CD4-positive, alpha-beta T cell treated with Interferon alpha-2 for 1 hour (primary cell): ENCODE measurements around the gene RNASE13.
A peak's percentile ranks its signal among the peaks of the same experiment; 100 is the strongest.
"Not testable (repeated sequence)": the region's sequence is repeated elsewhere in the genome, so short reads cannot be mapped to it uniquely, and the experiment has no call there.

Experiments used
- DNase-seq, 2 donors: peaks; one replicate each; pipeline ENCODE4 v3.0.0-alpha.2; 2020 to 2022

The RNASE13 gene

DNA sequence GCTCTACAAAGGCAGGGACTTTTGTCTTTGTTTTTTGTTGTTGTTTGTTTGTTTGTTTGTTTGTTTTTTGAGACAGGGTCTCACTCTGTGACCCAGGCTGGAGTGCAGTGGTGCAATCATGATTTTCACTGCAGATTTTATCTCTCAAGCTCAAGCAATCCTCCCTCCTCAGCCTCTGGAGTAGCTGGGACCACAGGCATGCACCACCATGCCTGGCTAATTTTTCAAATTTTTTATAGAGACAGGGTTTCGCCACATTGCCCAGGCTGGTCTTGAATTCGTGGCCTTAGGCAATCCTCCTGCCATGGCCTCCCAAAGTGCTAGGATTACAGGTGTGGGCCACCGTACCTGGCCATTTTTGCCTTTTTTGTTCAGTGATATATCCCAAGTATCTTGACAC lies 6.3 kb upstream of the RNASE13 start:
- DNase-seq, result not testable (repeated sequence)

DNA sequence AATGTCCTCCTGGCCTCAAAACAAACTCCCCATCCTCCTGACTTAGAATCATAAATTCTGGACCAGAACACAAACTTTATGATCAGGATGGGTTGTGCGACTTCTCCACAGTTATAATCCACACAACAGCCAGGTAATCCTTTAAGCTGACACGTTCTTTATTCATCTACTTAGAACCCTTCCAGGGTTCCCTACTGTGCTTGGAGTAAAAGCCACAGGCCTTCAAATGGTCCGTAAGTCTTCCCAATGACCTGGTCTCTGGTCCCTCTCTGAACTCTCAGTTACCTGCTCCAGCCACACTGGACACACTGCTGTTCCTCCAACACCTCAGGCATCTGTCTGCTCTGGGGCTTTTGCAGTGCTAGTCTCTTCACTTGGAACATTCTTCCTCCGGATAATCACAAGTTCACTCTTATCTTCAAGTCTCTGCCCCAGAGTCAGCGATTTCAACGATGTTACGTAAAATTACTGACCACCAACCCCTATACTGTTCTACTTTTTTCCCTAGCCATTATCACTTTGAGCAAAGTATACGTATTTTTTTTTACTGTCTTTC lies 5.8 kb upstream of the RNASE13 start:
- no peak for DNase-seq

DNA sequence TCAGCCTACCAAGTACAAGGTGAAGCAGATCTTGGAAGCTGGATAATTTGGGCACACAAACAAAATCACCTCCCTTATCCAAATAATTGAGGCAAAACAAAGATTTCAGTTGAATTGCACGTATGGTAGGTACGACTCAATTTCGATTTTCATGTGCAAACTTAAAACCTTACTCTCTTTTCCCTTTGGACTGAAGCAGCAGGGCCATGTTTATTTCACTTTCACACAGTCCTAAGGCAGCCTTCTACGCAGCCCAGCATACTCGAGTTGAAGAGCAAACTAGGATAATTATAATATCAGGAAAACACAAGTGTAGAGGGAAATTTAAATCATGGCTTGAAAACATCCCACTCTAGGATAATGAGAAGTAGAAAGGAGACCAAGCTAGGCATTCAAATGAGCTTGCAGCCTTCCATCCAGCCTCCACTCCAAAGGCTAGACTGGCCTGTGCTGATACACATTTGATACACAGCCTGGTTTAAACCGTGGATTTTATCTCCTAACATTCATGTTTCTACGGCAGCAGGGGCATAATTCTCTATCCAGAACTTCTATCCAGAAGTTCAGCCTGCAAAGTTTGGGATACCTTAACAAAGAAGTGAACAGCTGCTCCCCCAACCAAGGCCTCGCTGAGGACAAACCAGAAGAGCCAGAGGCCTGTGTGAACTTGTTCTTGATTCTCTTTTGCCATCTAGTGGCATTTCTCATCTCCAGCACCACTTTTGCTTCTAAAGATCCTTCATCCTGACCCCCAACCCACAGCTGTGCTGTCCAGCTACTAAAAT lies 5.2 kb upstream of the RNASE13 start:
- DNase-seq, result peak in 1 of 2 donors; percentile 64

DNA sequence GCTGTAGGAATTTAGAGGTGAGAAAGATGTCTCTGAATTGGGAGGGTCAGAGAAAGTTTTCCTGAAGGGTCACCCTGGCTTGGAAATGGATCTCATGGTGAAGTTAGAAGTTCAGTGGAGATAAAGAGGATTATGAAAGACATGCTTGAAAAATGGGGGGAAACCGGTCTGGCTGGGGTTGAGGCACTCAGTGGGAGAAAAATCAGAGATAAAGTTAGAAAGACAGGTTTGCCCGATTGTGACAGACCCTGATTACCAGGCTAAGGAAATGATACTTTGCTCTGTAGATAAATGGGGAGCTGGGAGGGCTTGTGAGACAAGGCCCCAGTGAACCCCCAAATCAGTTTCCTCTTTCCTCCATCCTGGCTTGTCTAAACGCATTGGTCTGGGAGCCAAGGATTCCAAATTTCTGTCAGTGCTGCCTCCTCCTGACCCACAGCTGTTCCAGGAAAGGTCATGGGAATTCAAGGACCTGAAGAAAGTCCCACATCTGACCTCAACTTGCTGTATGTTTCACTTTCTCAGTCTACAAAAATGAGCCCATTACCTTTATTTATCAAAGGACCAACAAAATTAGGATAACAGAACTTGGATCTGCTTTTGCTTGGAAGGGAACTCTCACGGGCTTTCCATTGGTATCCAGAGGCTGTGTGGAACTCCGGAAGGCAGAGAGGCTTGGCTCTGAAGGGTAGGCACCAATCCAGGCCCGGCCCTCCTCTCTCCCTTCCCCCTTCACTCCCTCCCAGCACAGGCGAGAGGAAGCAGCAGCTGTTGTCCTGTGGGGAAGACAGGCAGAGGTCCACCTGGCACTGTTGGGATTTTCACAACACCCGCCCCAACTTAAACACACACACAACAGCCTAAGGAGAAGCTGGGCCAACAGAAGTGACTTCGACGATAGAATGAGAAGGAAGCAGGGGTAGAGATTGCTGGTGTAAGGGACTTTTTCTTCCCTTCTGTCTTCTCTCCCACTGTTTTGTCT lies 4.1 kb upstream of the RNASE13 start:
- DNase-seq, result no peak

DNA sequence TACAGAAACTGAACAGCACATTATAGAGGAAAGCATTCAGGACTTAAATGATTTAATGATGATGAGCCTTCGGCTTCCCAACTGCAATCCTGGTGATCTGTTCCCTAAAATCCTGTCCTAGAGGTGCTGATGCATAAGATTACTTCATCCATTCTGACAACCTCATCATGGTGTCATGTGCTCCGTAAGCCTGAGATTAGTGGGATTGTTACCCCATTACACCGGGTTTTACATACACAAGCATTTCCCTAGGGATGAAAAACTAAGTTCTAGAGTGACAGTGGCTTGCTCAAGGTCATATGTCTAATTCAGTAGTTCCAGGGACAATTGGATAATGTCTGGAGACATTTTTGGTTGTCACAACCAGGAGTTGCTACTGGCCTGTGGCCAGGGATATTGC lies 2.5 kb upstream of the RNASE13 start:
- no peak for DNase-seq

DNA sequence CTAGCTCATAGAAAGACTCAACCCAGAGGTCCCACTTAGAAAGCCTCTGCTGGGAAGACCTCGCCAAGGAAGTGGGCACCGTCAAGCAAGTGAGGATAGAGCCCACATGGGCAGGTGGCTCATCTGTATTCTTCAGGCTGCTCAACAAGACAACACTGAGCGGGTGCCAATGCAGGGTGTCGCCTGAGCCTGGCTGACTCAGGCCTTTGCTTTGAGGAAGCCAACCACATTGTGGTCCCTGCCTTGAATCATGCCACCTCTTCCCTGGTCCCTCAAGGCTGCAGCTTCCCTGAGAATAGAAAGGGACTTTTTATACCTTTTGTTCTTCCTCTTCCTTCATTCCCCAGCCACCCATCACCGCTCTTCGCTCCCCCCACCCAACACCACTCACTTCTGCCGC lies 2.1 kb upstream of the RNASE13 start:
- no peak for DNase-seq

DNA sequence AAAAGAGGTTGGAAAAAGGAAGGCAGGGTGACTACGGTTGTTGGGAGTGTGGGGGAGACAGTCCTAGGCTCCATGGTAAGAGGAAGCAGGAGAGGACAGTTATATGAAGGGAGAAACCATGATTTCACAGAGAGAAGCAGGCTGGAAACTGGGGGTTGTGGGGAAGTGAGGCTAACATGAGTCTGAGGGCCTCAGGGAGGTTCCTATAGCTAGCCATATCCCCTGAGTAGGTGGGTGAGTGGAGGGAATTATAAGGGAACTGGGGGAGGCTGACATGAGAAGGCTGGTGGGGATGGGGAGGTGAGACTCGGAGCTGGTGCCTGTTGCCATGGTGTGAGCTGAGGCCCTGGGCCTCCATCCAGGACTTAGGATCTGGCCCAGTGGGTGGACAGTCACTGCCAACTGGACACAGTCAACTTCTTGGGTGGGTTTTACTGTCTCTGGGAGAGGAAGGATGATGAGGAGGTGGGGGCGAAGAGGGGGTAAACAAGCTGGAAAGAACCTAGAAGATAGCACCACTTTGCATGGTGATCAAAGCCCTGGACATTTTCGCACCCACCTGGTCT lies 1.4 kb downstream of the RNASE13 start:
- DNase-seq, result no peak

DNA sequence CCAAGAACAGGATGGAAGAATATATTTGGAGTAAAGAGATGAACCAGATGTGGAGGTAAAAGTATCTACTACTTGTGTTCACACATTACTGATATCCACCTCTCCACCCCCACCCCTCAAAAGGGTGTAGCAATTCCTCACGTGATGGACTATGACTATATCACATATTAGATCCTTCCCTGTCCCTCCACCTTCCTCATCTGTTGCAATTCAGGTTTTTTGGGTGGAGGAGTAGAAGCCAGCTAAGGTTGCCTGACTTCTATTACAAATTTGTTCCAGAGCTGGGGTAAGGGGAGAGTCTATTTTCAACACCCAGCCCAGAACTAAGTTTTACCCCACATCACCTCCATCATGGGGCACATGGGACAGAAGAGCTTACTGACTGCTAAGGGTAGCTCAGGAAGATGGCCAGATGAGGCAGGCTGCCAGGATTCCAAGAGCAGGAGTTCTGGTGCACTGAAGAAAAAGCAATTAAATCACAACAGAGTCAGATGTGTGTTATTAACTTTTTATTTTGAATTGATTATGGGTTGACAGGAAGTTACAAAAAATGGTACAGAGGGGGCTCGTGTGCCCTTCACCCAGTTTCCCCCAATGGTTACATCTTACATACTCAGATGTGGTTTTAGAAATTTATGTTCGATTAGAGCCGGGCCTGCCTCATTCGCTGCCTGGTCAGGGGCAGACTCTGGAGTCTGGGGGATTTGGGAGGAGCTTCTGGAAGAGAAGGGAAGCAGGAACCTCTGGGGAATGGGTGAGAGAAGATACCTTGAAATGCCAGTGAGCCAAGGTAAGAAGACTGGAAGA lies 2.1 kb downstream of the RNASE13 start:
- no peak for DNase-seq

DNA sequence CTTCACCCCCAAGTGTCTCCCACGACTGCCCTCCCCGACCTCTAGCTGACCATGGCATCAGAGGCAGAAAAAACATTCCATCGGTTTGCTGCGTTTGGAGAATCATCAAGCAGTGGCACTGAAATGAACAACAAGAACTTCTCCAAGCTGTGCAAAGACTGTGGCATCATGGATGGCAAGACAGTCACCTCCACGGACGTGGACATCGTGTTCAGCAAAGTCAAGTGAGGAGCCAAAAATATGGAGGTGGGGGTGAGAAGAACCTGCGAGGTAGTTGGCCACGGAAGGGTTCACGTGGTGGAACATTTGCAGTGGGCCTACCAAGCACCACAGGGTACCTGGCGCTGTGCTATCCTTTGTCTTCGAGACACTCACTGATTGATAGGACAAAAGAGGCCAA lies 4.1 kb downstream of the RNASE13 start:
- no peak for DNase-seq

DNA sequence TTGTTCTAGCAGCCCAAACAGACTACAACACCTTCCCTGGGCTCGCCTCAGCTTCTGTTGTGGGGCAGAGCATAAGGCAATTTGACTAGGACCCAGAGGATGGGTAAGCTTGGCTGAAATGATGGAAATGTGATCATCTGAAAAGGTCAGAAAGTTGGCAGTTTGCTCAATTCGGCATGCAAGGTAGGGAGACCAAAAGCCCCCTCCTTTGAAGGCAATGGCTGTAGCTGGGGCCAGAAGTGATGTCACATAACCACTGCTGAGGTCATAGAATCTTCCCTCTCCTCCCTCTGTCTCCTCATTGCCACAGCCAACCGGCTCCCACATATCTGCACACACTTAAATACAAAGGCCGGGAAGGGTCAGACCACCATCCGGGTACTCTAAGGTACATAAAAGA lies 4.7 kb downstream of the RNASE13 start, which contains the start of gene TPPP2:
TSS of gene TPPP2 (plus strand) at position 301 of the 400 bp plus-strand sequence. CDS start 365 bp downstream, outside the sequence.
- DNase-seq, result no peak

DNA sequence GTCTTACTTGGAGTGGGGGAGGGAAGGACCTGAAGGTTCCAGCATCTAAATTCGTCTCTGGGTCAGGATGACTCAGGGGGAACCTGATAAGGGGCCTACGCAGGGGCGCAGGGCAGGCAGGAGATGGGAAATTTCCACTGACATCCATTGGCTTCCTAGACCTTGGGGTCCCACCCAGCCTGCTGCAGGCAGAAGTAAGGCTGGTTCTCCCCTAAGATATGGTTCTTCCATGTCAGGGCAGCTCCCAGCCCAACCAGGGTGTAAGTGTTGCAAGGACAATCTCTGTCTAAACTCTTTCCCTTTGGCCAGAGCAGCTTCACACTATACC lies 7.7 kb downstream of the RNASE13 start:
- DNase-seq, result no peak

DNA sequence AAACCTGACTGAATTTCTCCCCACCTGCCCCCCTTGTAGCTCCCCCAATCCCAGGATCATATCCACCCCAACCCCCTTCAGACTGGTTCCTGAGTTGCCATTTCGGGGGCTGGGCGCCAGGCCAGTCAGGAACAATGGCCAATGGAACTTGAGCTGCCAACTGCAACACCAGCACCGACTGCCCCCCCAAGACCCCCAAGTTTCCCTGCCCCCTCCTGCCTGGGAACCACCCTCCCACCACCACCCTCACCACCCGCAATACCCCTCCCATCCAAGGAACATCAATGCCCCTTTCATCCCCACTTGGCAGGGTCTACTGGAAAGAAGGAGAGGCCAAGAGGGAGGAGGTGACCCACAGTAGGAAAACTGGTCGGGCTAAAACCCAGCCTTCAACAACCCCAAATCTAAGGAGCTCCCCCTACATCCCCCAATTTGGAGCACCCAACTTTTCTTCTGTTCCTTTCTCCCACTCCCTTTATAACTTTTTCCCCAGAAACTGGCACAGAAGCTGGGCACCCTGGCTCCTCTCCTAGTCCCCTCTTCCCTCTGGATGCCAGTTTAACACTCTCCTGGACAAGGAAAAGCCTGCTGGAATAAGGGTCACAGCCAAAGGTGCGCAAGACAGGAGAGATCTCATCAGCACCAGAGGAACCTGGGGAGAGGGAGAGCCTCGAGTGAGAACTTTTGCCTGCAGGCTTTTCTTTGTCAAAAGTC lies 8.2 kb downstream of the RNASE13 start:
- DNase-seq, result no peak

DNA sequence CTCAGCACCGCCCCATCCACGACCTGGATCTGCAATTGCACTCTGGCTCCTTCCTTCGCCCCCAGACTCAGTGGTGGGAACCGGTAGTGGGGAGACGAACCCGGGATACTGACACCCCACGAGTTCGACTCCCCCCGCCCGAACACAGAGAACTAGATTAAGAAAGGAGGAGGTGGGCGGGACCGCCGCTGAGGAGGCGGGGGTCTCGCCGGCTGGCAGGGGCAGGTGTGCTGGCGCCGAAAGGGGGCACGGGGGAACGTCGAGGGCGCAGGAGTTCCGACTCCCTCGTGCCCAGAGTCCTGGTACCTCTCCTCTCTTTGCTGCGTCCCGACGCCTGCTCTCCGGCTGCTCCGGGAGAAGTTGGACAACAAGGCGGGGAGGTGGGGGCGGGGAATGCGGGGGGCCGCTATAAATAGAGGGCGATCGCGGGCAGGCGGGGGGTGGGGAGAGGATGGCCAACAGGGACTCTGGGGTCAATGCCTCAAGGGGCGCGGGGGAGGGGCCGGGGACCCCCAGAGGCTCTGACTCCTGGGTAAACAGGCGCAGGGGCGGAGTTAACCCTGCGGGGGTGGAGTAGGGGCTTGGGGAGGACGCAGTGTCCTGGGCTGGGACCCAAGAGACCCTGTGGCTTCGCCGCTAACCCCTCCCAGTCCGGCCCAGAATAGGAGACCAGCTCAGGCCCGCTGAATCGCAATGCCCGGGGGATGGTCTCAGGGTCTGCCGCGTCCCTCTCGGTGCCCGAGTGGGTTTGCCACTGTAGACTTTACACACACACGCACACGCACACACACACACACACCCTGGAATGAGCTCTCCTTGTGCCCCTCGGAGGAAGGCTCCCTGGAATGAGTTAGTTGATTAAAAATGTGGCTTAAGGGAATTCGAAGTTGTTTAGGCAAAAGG lies 9.0 kb downstream of the RNASE13 start:
- no peak for DNase-seq

DNA sequence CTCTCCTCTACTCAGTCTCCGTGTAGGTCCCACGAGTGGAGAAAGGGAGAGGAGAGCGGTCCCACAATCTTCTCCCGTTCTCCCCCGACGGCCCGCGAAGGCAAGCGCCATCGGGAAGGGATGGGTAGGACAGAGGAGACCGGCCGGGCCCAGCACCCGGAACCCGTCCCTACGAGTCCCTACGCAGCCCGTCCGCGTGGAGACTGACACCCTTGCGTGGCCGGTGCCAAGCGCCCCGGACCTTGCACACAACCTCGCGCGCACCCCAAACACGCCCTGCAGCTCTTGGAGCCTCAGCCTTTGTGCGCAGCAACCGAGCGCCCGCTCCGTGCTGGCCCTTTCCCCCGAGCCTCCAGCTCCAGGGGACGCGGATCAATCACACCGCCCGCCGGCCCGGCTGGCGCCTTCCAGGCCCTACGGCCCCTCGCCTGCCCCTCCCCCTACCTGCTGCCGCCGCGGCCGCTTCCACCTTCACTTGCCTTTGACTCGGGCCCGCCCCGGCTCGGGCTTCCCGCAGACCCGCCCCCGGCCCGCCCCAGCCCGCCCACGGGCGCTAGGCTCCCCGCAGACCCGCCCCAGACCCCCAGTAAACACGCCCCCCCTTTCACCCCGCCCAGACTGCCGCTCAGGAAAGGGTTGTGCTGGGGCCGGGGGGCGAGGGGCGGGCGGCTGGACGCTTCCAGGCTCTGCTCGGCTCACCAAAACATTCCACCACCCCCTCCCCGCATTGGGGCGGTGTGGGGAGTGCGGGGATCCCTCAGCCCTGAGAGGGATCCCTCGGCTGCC lies 9.8 kb downstream of the RNASE13 start, which contains the start of gene NDRG2:
TSS of gene NDRG2 (minus strand) at position 477 of the 786 bp plus-strand sequence. CDS start 1,746 bp downstream, outside the sequence.
- peak; percentile 78 to 86 for DNase-seq

DNA sequence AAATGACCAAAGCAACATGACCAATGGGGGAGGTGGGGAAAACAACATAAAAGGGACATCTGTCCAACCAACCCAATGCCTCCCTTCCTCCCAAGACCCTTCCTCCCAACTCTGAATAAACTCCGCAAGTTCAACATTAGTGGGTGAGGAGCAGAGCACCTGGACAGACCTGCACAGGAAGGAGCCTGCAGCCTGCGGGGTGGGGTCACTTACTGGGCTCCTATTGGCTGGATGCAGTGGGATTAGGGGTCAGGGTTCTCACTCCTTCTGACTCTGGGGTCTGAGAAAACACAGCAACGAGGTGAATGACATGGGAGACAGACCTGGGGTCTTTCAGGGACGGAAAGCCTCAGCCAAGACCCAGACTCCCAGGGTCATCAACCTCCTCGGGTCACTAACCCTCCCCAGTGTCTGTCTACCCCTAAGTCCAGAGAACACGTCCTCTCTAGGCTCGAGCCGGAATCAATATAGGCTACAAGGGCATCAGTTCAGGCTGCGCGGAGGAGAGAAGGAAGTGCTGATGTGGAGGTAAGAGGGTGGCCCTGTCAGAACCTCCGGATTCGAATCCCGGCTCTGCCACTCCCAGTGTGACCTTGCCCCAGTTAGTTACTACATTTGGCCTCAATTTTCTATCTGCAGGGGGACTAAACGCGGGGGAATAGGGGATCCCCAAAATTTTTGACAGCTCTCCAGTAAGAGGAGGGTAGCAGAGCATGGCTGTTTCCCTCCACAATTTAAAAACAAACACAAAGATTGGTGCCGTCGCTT lies 10.6 kb downstream of the RNASE13 start:
- DNase-seq, result peak in 1 of 2 donors; percentile 27

DNA sequence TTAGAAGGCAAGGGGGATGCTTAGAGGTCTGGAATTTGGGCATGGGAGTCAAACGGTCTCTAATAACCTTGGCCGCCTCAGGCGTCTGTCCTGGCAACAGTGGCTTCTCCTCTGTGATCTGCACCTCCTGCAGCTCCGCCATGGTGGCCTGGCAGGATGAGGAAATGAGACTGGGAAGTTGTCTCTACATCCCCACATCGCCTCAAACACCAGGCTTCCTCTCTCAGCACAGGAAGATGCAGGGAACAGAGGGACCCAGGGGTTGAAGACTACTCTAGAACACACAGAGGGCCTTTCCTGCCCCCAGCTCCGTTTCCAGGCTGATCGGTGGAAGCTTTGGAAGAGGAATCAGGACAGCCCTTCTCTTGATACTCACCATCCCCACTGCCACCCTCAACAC lies 11.4 kb downstream of the RNASE13 start:
- no peak for DNase-seq

DNA sequence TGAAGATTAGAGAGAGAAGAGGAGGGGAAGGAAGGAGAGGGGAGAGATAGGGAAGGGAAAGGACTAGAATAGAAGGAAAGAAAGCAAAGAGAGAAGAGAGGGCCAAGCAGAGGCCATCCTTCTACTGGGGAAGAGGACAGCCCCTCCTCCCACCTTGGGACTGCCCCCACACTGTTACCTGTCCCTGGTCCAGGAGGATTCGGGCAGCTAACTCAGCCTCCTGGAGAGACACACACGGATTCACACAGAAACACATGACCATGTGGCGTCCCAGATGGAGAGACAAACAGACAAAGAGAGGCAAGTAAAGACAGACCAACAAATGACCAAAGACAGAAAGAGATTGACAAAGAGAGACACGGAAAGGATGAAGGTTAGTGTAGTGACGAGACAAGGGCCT lies 11.9 kb downstream of the RNASE13 start:
- no peak for DNase-seq

DNA sequence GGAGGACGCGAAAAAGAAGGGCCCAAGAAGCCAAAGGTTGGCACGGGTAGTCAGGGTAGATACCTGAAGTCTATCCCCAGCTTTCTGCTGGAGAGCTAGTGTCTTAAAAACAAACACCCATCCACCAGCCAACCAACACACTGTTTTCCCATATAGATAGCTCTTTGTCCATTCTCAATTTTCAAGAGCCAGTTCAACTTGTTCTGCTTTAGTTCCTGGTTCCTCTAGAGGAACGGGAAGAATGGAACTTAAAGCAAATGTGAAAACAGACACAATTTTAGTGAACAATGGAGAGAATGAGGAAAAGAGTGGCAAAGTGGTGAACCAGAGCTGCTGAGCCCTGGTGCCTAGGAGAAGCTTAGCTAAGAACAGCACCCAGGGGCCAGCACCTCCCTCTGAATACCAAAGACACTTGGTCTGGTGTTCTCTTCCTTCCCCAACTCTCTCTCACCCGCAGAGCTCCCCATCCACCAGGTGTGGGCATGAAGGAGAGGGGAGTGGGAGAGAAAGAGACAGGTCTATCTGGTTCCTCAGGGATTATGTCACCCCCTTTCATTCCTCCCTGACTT lies 13.5 kb downstream of the RNASE13 start:
- DNase-seq, result no peak
